ENCODE results near the gene TRAP1. TPM values are rescaled to one million over a fixed set of nuclear protein-coding genes. Genes with fewer than 3 reads are reported as not detected.

Gene TRAP1
- total and polyA plus RNA-seq, 9 donors: 56.3 to 102 (median 76.7) TPM

GRCh38 chr16:3687021-3687420 lies 30.3 kb downstream of the TRAP1 start:
- H3K4me1 ChIP-seq (ENCODE audit: insufficient read depth): peaks cover 5% of the 10 kb centered on the region
- H3K27me3 ChIP-seq: no peaks in the 10 kb centered on the region
- H3K27ac ChIP-seq: no peak overlapping the region
- WGBS, 3 donors: 77 to 83% (median 82%) methylated on average over 7 of the region's 7 CpGs
- H3K9me3 ChIP-seq: no peaks in the 10 kb centered on the region
- DNase-seq: no peak
- H3K4me3 ChIP-seq: no peak overlapping the region
- intact Hi-C loops (cut with DNase I): loop anchor here in 1 of 4 donors (5.0 kb wide), 1 partner anchor 195 kb away; the partner anchor contains the start of gene CREBBP
- TF ChIP-seq CTCF (IDR thresholded peaks at IDR 0.05) (no peak), EP300 (IDR thresholded peaks at IDR 0.05) (no peak), POLR2A (IDR thresholded peaks at IDR 0.05) (no peak)
- H3K36me3 ChIP-seq: no peaks in the 10 kb centered on the region

- H3K4me1 ChIP-seq (ENCODE audit: insufficient read depth): no peaks in the 10 kb centered on the region
- intact Hi-C loops (cut with DNase I): no loop called here
- H3K9me3 ChIP-seq: no peaks in the 10 kb centered on the region
- no peaks in the 10 kb centered on the region for H3K27me3 ChIP-seq
- no peak overlapping the region for H3K4me3 ChIP-seq
- H3K36me3 ChIP-seq: no peaks in the 10 kb centered on the region
- H3K27ac ChIP-seq: no peak overlapping the region
- 90 to 91% (median 90%) methylated on average over 3 of the region's 3 CpGs for WGBS, 3 donors
- TF ChIP-seq CTCF (IDR thresholded peaks at IDR 0.05): no peak
- no peak for TF ChIP-seq POLR2A (IDR thresholded peaks at IDR 0.05)
- no peak for TF ChIP-seq EP300 (IDR thresholded peaks at IDR 0.05)
- no peak for DNase-seq
Observed at GRCh38 chr16:3681206-3681605, 36.1 kb downstream of the TRAP1 start.

GRCh38 chr16:3677994-3678393 lies 39.3 kb downstream of the TRAP1 start:
- no peak for DNase-seq
- no peaks in the 10 kb centered on the region for H3K27me3 ChIP-seq
- H3K4me1 ChIP-seq (ENCODE audit: insufficient read depth): no peaks in the 10 kb centered on the region
- no peak overlapping the region for H3K27ac ChIP-seq
- H3K36me3 ChIP-seq: no peaks in the 10 kb centered on the region
- H3K4me3 ChIP-seq: no peak overlapping the region
- TF ChIP-seq CTCF (IDR thresholded peaks at IDR 0.05): no peak
- no peaks in the 10 kb centered on the region for H3K9me3 ChIP-seq
- intact Hi-C loops (cut with DNase I): no loop called here
- WGBS, 3 donors: 86 to 90% (median 87%) methylated on average over 11 of the region's 11 CpGs

GRCh38 chr16:3675601-3676130 lies 41.7 kb downstream of the TRAP1 start:
- intact Hi-C loops (cut with DNase I): no loop called here
- no peak for TF ChIP-seq CTCF (IDR thresholded peaks at IDR 0.05)
- TF ChIP-seq POLR2A (IDR thresholded peaks at IDR 0.05): no peak
- TF ChIP-seq EP300 (IDR thresholded peaks at IDR 0.05): no peak
- WGBS, 3 donors: 84 to 94% (median 87%) methylated on average over 22 to 24 of the region's 24 CpGs
- no peak overlapping the region for H3K27ac ChIP-seq
- no peaks in the 10 kb centered on the region for H3K27me3 ChIP-seq
- DNase-seq: no peak
- no peaks in the 10 kb centered on the region for H3K9me3 ChIP-seq
- H3K4me1 ChIP-seq (ENCODE audit: insufficient read depth): no peaks in the 10 kb centered on the region
- no peaks in the 10 kb centered on the region for H3K36me3 ChIP-seq
- H3K4me3 ChIP-seq: no peak overlapping the region

Data from ovary (tissue), 9 donors.